K562 (cell line): ENCODE results near the gene TFAP2D.

ENCODE experiments used
- ATF4 ChIP-seq: fragments of 450-650 bp; formaldehyde crosslinking; IDR thresholded peaks from 2 replicates; pipeline ENCODE4 v1.4.0; 2022; ENCODE audit warnings: mild to moderate bottlenecking, moderate library complexity
- CBX3 ChIP-seq, 2 experiments: IDR thresholded peaks; 1 replicate in 1 of 2; 2 replicates in 1 of 2; pipeline ENCODE4 v1.6.1; 2012; ENCODE audit warnings: inconsistent platforms in 2 of 2, low read length in 2 of 2, borderline replicate concordance in 1 of 2, control low read depth in 1 of 2
- CTCF ChIP-seq, 3 experiments: IDR thresholded peaks in 2 of 3; conservative IDR thresholded peaks in 1 of 3; 2 replicates each; pipeline ENCODE4 v1.5.1; 2011 to 2012; ENCODE audit warnings: low read length in 3 of 3, mild to moderate bottlenecking in 3 of 3, control low read depth in 2 of 3, improper control_type of control experiment in 1 of 3, inconsistent platforms in 1 of 3, low read depth in 1 of 3, mixed read lengths in 1 of 3, moderate library complexity in 1 of 3; ENCODE audit not compliant: insufficient read depth in 2 of 3
- SAFB2 ChIP-seq: fragments of 200-400 bp; formaldehyde crosslinking; IDR thresholded peaks from 2 replicates; pipeline ENCODE4 v1.6.1; 2018; ENCODE audit warnings: borderline replicate concordance, low read length, low read depth, moderate library complexity; ENCODE audit not compliant: severe bottlenecking
- SIX5 ChIP-seq, 2 experiments: IDR thresholded peaks; 2 replicates each; pipeline ENCODE4 v1.6.1; 2011; ENCODE audit warnings: low read length in 2 of 2, borderline replicate concordance in 1 of 2, low read depth in 1 of 2, mild to moderate bottlenecking in 1 of 2, moderate library complexity in 1 of 2; ENCODE audit not compliant: insufficient read depth in 1 of 2
- TCF7L2 ChIP-seq: fragments of 150-350 bp; IDR thresholded peaks from 2 replicates; pipeline ENCODE4 v1.6.1; 2016; ENCODE audit warnings: low read depth, mild to moderate bottlenecking, low read length, moderate library complexity
- ZNF740 ChIP-seq, 3 experiments: fragments of 200-800 bp in 1 of 3; sonication (Bioruptor generic) in 1 of 3; sonication (generic) in 1 of 3; formaldehyde crosslinking in 1 of 3; IDR thresholded peaks; 2 replicates each; pipeline versions ENCODE4 v1.6.1 to v1.8.0; 2016 to 2022; ENCODE audit warnings: mild to moderate bottlenecking in 2 of 3, missing compliant biosample characterization in 2 of 3, missing genetic modification characterization in 2 of 3, missing genetic modification reagents in 1 of 3
- TF ChIP-seq, protein P1 (sequence below): fragments of 450-650 bp; formaldehyde crosslinking; IDR thresholded peaks from 2 replicates; pipeline ENCODE4 v1.4.0; 2020; ENCODE audit warnings: mild to moderate bottlenecking, moderate library complexity
- TF ChIP-seq, protein P2 (sequence below): sonication (generic); formaldehyde crosslinking; IDR thresholded peaks from 2 replicates; pipeline ENCODE4 v1.8.1; 2023; ENCODE audit warnings: missing genetic modification reagents, mild to moderate bottlenecking, borderline replicate concordance
- TF ChIP-seq, protein P3 (sequence below): sonication (generic); formaldehyde crosslinking; IDR thresholded peaks from 2 replicates; pipeline ENCODE4 v1.5.0; 2020; ENCODE audit warnings: missing genetic modification reagents

- TF ChIP-seq CBX3 (IDR thresholded peaks at IDR 0.05; ENCODE audit: borderline replicate concordance in 1 of 2, low read length in 2 of 2) (no peak), ATF4 (CRISPR knock-in tag) (no peak), SIX5 (IDR thresholded peaks at IDR 0.05; ENCODE audit: borderline replicate concordance in 1 of 2, insufficient read depth in 1 of 2, low read depth in 1 of 2, low read length in 2 of 2) (no peak), ZNF740 (CRISPR knock-in tag; IDR thresholded peaks at IDR 0.05) (no peak), ZNF740 (tag; IDR thresholded peaks at IDR 0.05) (no peak), TCF7L2 (no peak), CTCF (IDR thresholded peaks at IDR 0.05 in 2 of 3, conservative IDR thresholded peaks at IDR 0.05 in 1 of 3; ENCODE audit: insufficient read depth in 2 of 3, low read depth in 1 of 3, low read length in 3 of 3) (no peak), SAFB2 (no peak)
- TF ChIP-seq, protein P1, sequence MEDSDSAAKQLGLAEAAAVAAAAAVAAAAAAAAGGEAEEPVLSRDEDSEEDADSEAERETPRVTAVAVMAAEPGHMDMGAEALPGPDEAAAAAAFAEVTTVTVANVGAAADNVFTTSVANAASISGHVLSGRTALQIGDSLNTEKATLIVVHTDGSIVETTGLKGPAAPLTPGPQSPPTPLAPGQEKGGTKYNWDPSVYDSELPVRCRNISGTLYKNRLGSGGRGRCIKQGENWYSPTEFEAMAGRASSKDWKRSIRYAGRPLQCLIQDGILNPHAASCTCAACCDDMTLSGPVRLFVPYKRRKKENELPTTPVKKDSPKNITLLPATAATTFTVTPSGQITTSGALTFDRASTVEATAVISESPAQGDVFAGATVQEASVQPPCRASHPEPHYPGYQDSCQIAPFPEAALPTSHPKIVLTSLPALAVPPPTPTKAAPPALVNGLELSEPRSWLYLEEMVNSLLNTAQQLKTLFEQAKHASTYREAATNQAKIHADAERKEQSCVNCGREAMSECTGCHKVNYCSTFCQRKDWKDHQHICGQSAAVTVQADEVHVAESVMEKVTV (CRISPR knock-in tag): no peak
- TF ChIP-seq, protein P2, sequence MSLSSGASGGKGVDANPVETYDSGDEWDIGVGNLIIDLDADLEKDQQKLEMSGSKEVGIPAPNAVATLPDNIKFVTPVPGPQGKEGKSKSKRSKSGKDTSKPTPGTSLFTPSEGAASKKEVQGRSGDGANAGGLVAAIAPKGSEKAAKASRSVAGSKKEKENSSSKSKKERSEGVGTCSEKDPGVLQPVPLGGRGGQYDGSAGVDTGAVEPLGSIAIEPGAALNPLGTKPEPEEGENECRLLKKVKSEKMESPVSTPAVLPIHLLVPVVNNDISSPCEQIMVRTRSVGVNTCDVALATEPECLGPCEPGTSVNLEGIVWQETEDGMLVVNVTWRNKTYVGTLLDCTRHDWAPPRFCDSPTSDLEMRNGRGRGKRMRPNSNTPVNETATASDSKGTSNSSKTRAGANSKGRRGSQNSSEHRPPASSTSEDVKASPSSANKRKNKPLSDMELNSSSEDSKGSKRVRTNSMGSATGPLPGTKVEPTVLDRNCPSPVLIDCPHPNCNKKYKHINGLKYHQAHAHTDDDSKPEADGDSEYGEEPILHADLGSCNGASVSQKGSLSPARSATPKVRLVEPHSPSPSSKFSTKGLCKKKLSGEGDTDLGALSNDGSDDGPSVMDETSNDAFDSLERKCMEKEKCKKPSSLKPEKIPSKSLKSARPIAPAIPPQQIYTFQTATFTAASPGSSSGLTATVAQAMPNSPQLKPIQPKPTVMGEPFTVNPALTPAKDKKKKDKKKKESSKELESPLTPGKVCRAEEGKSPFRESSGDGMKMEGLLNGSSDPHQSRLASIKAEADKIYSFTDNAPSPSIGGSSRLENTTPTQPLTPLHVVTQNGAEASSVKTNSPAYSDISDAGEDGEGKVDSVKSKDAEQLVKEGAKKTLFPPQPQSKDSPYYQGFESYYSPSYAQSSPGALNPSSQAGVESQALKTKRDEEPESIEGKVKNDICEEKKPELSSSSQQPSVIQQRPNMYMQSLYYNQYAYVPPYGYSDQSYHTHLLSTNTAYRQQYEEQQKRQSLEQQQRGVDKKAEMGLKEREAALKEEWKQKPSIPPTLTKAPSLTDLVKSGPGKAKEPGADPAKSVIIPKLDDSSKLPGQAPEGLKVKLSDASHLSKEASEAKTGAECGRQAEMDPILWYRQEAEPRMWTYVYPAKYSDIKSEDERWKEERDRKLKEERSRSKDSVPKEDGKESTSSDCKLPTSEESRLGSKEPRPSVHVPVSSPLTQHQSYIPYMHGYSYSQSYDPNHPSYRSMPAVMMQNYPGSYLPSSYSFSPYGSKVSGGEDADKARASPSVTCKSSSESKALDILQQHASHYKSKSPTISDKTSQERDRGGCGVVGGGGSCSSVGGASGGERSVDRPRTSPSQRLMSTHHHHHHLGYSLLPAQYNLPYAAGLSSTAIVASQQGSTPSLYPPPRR (CRISPR knock-in tag): no peak
- TF ChIP-seq, protein P3, sequence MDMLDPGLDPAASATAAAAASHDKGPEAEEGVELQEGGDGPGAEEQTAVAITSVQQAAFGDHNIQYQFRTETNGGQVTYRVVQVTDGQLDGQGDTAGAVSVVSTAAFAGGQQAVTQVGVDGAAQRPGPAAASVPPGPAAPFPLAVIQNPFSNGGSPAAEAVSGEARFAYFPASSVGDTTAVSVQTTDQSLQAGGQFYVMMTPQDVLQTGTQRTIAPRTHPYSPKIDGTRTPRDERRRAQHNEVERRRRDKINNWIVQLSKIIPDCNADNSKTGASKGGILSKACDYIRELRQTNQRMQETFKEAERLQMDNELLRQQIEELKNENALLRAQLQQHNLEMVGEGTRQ: no peak
Measured at GRCh38 chr6:50691814-50692495, 21.4 kb upstream of the TFAP2D start.
